HG02623 (cell line): ENCODE measurements around the gene PRR20B.
"Not testable (repeated sequence)": the region's sequence is repeated elsewhere in the genome, so short reads cannot be mapped to it uniquely, and the experiment has no call there.

Experiments
- ATAC-seq: cut with Tn5 transposase; IDR thresholded peaks from one replicate; pipeline ENCODE4 v1.9.1; 2021; ENCODE audit warnings: moderate library complexity; ENCODE audit not compliant: unreplicated experiment

Gene PRR20B

GRCh38 chr13:57147188-57147587, at the start of gene PRR20B:
Gene PRR20B (plus strand): TSS chr13:57147488. CDS start chr13:57147875, 387 bp downstream.
- not testable (repeated sequence) for ATAC-seq

GRCh38 chr13:57114945-57115344, 32.3 kb upstream of the PRR20B start:
- ATAC-seq = no peak

- ATAC-seq = no peak
These were observed 23.6 kb upstream of the PRR20B start for GRCh38 chr13:57123681-57124080.

- no peak for ATAC-seq
These were observed 18.4 kb upstream of the PRR20B start for GRCh38 chr13:57128909-57129308.

GRCh38 chr13:57136093-57136492, 11.2 kb upstream of the PRR20B start:
- ATAC-seq = no peak

GRCh38 chr13:57137585-57137984, 9.7 kb upstream of the PRR20B start:
- ATAC-seq = no peak

- ATAC-seq = no peak
These were observed 8.3 kb upstream of the PRR20B start for GRCh38 chr13:57138988-57139387.

- ATAC-seq = not testable (repeated sequence)
These were observed 7.5 kb upstream of the PRR20B start for GRCh38 chr13:57139781-57140180.

GRCh38 chr13:57140235-57140968, 6.9 kb upstream of the PRR20B start, which contains the start of gene PRR20A:
Gene PRR20A (plus strand): TSS chr13:57140918. CDS start chr13:57141305, 387 bp downstream.
- not testable (repeated sequence) for ATAC-seq

GRCh38 chr13:57148106-57148505, 818 bp downstream of the PRR20B start:
- ATAC-seq = not testable (repeated sequence)

GRCh38 chr13:57153761-57154160, 6.5 kb downstream of the PRR20B start, which contains the start of gene PRR20C:
Gene PRR20C (plus strand): TSS chr13:57154061. CDS start chr13:57154448, 387 bp downstream.
- not testable (repeated sequence) for ATAC-seq

GRCh38 chr13:57160332-57160731, 13.0 kb downstream of the PRR20B start, which contains the start of gene PRR20D:
Gene PRR20D (plus strand): TSS chr13:57160632. CDS start chr13:57161019, 387 bp downstream.
- ATAC-seq = not testable (repeated sequence)

- not testable (repeated sequence) for ATAC-seq
These were observed 19.6 kb downstream of the PRR20B start, which contains the start of gene PRR20E for GRCh38 chr13:57166897-57167296. Gene PRR20E (plus strand): TSS chr13:57167197. CDS start chr13:57167584, 387 bp downstream.

- ATAC-seq = no peak
These were observed 44.4 kb downstream of the PRR20B start for GRCh38 chr13:57191667-57192066.
